Measurements from ENCODE around the gene PDSS2. TPM values are rescaled to one million over a fixed set of nuclear protein-coding genes. Genes with fewer than 3 reads are reported as not detected.
"Not testable (repeated sequence)": the region's sequence is repeated elsewhere in the genome, so short reads cannot be mapped to it uniquely, and the experiment has no call there.

Gene PDSS2
- total RNA-seq, 2 experiments from 2014 or later, result 11.4 to 11.7 TPM

- peak; percentile 9 for ATAC-seq
Observed at GRCh38 chr6:107490566-107491137, 31.3 kb upstream of the PDSS2 start.

GRCh38 chr6:107489636-107490565 is 30.5 kb upstream of the PDSS2 start, which contains the start of gene SOBP:
TSS of gene SOBP (plus strand) at chr6:107490117. CDS start at chr6:107490617, 500 bp downstream.
- peak; percentile 61 for ATAC-seq
- no peaks in the 10 kb centered on the region for H3K9me3 Mint-ChIP-seq (ENCODE audit: low read depth)
- intact Hi-C loops (cut with DNase I, micrococcal nuclease), result loop anchor here (1.0 to 10.0 kb wide), 7 partner anchors 31 to 677 kb away; partner anchors contain the start of genes PDSS2 (in 2 of the 2), BEND3 (in 1 of the 2) and NR2E1 (in 1 of the 2)

More at GRCh38 chr6:107490566-107491137, 31.3 kb upstream of the PDSS2 start:
- H3K27me3 Mint-ChIP-seq, result peaks cover 41% of the 10 kb centered on the region
- peak overlapping the region; percentile 79 for H3K4me3 Mint-ChIP-seq
- H3K36me3 Mint-ChIP-seq (ENCODE audit: low read depth), result peaks cover 3% of the 10 kb centered on the region
- peak; percentile 21 for DNase-seq
- no peak overlapping the region for H3K27ac Mint-ChIP-seq
- ChIA-PET CTCF (no interaction called here), POLR2A (no interaction called here)
- no peaks in the 10 kb centered on the region for H3K9me3 Mint-ChIP-seq (ENCODE audit: low read depth)
- H3K4me1 Mint-ChIP-seq, result peaks cover 26% of the 10 kb centered on the region
- intact Hi-C loops (cut with DNase I, micrococcal nuclease), result loop anchor here (1.0 to 10.0 kb wide), 5 partner anchors 31 to 376 kb away; partner anchors contain the start of genes BEND3 (in 1 of the 2) and PDSS2 (in 1 of the 2)

GRCh38 chr6:107488875-107489635 is 29.7 kb upstream of the PDSS2 start:
- DNase-seq (peak; percentile 38), ATAC-seq (peak; percentile 4)
- ChIA-PET POLR2A (interaction anchor here (0.8 kb wide), 1 partner anchor 30 kb away, joined by 4 read pairs; the partner anchor contains the start of gene PDSS2), CTCF (interaction anchor here (0.5 to 1.6 kb wide), 10 partner anchors 9 to 895 kb away, joined by 3 to 9 read pairs (median 4); partner anchors contain the start of gene PDSS2)
- Mint-ChIP-seq H3K4me3 (peak overlapping the region; percentile 79), H3K36me3 (ENCODE audit: low read depth) (peaks cover 3% of the 10 kb centered on the region), H3K27ac (peak overlapping the region; percentile 84), H3K4me1 (peaks cover 25% of the 10 kb centered on the region), H3K27me3 (peaks cover 43% of the 10 kb centered on the region), H3K9me3 (ENCODE audit: low read depth) (no peaks in the 10 kb centered on the region)
- intact Hi-C loops (cut with DNase I, micrococcal nuclease), result loop anchor here in 1 of 2 experiments (1.0 to 5.0 kb wide), 3 partner anchors 30 to 678 kb away; partner anchors contain the start of genes NR2E1 and PDSS2

More at GRCh38 chr6:107489636-107490565, 30.5 kb upstream of the PDSS2 start, which contains the start of gene SOBP:
- H3K36me3 Mint-ChIP-seq (ENCODE audit: low read depth), result peaks cover 3% of the 10 kb centered on the region
- peaks cover 41% of the 10 kb centered on the region for H3K27me3 Mint-ChIP-seq
- peaks cover 25% of the 10 kb centered on the region for H3K4me1 Mint-ChIP-seq
- DNase-seq, result peak; percentile 55
- H3K4me3 Mint-ChIP-seq, result peak within 1 kb of the TSS; percentile 79
- ChIA-PET POLR2A (interaction anchor here (0.8 kb wide), 1 partner anchor 30 kb away, joined by 4 read pairs; the partner anchor contains the start of gene PDSS2), CTCF (interaction anchor here (0.5 to 1.6 kb wide), 6 partner anchors 10 to 512 kb away, joined by 3 to 9 read pairs (median 4); partner anchors contain the start of gene PDSS2)
- peak within 1 kb of the TSS; percentile 84 for H3K27ac Mint-ChIP-seq

- DNase-seq, result no peak
- H3K4me3 Mint-ChIP-seq, result peak overlapping the region; percentile 79
- CTCF ChIA-PET, result interaction anchor here (0.6 to 1.6 kb wide), 10 partner anchors 8 to 1046 kb away, joined by 3 to 9 read pairs (median 4); partner anchors contain the start of gene PDSS2
- POLR2A ChIA-PET, result no interaction called here
- peaks cover 44% of the 10 kb centered on the region for H3K27me3 Mint-ChIP-seq
- no peaks in the 10 kb centered on the region for H3K9me3 Mint-ChIP-seq (ENCODE audit: low read depth)
- ATAC-seq, result peak; percentile 45
- intact Hi-C loops (cut with DNase I, micrococcal nuclease), result loop anchor here in 1 of 2 experiments (5.0 kb wide), 2 partner anchors 169 to 679 kb away; partner anchors contain the start of gene NR2E1
- H3K27ac Mint-ChIP-seq, result peak overlapping the region; percentile 84
- peaks cover 25% of the 10 kb centered on the region for H3K4me1 Mint-ChIP-seq
- H3K36me3 Mint-ChIP-seq (ENCODE audit: low read depth), result peaks cover 3% of the 10 kb centered on the region
Observed at GRCh38 chr6:107488174-107488874, 29.0 kb upstream of the PDSS2 start.

DNA sequence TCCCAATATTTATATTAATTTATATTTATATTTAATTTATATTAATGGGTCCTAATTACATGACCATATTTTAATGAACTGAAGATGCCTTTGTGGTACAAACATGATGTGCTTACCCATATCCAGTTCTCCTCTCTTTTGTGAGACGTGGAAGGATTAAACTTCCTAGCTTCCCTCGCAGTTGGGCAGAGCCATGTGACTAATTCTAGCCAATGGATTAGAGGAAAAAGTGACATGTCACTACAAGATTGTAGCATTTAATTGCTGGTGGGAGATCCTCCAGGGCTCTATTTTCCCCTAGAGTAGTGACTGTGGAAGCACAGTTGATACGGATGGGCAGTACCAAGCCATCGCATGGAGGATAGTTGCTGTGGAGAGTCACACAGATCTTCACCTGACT is 25.8 kb upstream of the PDSS2 start:
- no peaks in the 10 kb centered on the region for H3K9me3 Mint-ChIP-seq (ENCODE audit: low read depth)
- no peak overlapping the region for H3K27ac Mint-ChIP-seq
- intact Hi-C loops (cut with DNase I, micrococcal nuclease), result loop anchor here in 1 of 2 experiments (5.0 kb wide), 2 partner anchors 172 to 682 kb away; partner anchors contain the start of gene NR2E1
- ATAC-seq (no peak), DNase-seq (no peak)
- CTCF ChIA-PET, result interaction anchor here (1.7 kb wide), 1 partner anchor 505 kb away, joined by 3 read pairs; no protein-coding TSS in a partner anchor
- no peak overlapping the region for H3K4me3 Mint-ChIP-seq
- H3K27me3 Mint-ChIP-seq, result peaks cover 54% of the 10 kb centered on the region
- H3K36me3 Mint-ChIP-seq (ENCODE audit: low read depth), result peaks cover 3% of the 10 kb centered on the region
- POLR2A ChIA-PET, result no interaction called here
- peaks cover 16% of the 10 kb centered on the region for H3K4me1 Mint-ChIP-seq

GRCh38 chr6:107479089-107479690 is 19.8 kb upstream of the PDSS2 start:
- no peaks in the 10 kb centered on the region for H3K36me3 Mint-ChIP-seq (ENCODE audit: low read depth)
- intact Hi-C loops (cut with DNase I, micrococcal nuclease), result no loop called here
- peaks cover 29% of the 10 kb centered on the region for H3K27me3 Mint-ChIP-seq
- ChIA-PET CTCF (interaction anchor here (2.0 kb wide), 1 partner anchor 10 kb away, joined by 4 read pairs; the partner anchor contains the start of gene SOBP), POLR2A (no interaction called here)
- H3K27ac Mint-ChIP-seq, result no peak overlapping the region
- H3K9me3 Mint-ChIP-seq (ENCODE audit: low read depth), result no peaks in the 10 kb centered on the region
- ATAC-seq (no peak), DNase-seq (no peak)
- no peak overlapping the region for H3K4me3 Mint-ChIP-seq
- no peaks in the 10 kb centered on the region for H3K4me1 Mint-ChIP-seq

DNA sequence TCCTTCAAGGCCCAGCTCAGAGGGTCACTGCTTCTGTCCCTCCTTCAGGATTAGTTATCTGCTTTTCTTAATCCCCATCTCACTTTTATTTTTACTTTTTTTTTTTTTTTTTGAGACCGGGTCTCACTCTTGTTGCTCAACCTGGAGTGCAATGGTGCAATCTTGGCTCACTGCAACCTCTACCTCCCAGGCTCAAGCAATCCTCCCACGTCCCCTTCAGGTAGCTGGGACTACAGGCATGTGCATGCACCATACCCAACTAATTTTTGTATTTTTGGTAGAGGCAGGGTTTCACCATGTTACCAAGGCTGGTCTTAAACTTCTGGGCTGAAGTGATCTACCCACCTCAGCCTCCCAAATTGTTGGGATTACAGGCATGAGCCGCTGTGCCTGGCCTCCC is 16.5 kb upstream of the PDSS2 start:
- POLR2A ChIA-PET, result not testable (repeated sequence)

DNA sequence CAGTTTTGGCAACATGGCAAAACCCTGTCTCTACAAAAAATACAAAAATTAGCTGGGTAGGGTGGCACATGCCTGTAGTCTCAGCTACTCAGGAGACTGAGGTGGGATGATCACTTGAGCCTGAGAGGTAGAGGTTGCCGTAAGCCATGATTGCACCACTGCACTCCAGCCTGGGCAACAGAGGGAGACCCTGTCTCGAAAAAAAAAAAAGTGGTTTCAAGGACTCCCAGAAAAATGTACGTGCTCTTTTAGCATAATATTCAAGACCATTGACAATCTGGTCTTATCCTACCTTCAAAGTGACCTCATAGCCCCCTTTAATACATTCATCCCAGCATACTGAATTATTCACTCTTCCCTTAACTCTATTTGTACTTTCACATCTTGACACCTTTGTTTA is 16.0 kb upstream of the PDSS2 start:
- H3K27me3 Mint-ChIP-seq, result peaks cover 17% of the 10 kb centered on the region

More for the DNA sequence above, 16.5 kb upstream of the PDSS2 start:
- H3K4me1 Mint-ChIP-seq; H3K9me3 Mint-ChIP-seq (ENCODE audit: low read depth); H3K4me3 Mint-ChIP-seq; ATAC-seq; intact Hi-C loops (cut with DNase I, micrococcal nuclease); CTCF ChIA-PET; H3K36me3 Mint-ChIP-seq (ENCODE audit: low read depth); H3K27ac Mint-ChIP-seq; DNase-seq: not testable (repeated sequence)
- peaks cover 18% of the 10 kb centered on the region for H3K27me3 Mint-ChIP-seq

DNA sequence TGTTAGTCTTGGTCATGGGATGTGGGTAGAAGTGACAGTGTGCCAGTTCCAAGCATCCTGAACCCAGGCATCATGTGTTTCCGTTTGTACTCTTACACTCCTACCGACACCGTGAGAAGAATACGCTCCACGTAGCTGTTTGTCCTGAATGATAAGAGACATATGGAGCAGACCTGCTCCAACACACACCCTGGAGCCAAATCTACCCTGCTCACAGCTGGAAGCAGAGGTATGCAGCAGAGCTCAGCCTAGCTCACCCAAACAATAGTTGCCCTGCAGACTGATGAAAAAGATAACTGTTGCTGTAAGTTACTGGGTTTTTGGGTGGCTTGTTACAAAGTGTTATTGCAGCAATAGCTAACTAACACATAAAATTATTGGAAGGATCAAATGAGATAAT is 14.3 kb upstream of the PDSS2 start:
- DNase-seq, result no peak
- Mint-ChIP-seq H3K4me1 (no peaks in the 10 kb centered on the region), H3K27me3 (peaks cover 16% of the 10 kb centered on the region), H3K9me3 (ENCODE audit: low read depth) (no peaks in the 10 kb centered on the region), H3K27ac (no peak overlapping the region), H3K36me3 (ENCODE audit: low read depth) (no peaks in the 10 kb centered on the region), H3K4me3 (no peak overlapping the region)
- intact Hi-C loops (cut with DNase I, micrococcal nuclease), result no loop called here
- ChIA-PET POLR2A (no interaction called here), CTCF (no interaction called here)
- ATAC-seq, result no peak

More for the DNA sequence above, 16.0 kb upstream of the PDSS2 start:
- H3K4me3 Mint-ChIP-seq; ATAC-seq; POLR2A ChIA-PET; H3K4me1 Mint-ChIP-seq; H3K9me3 Mint-ChIP-seq (ENCODE audit: low read depth); DNase-seq; CTCF ChIA-PET; H3K27ac Mint-ChIP-seq; intact Hi-C loops (cut with DNase I, micrococcal nuclease); H3K36me3 Mint-ChIP-seq (ENCODE audit: low read depth): not testable (repeated sequence)

DNA sequence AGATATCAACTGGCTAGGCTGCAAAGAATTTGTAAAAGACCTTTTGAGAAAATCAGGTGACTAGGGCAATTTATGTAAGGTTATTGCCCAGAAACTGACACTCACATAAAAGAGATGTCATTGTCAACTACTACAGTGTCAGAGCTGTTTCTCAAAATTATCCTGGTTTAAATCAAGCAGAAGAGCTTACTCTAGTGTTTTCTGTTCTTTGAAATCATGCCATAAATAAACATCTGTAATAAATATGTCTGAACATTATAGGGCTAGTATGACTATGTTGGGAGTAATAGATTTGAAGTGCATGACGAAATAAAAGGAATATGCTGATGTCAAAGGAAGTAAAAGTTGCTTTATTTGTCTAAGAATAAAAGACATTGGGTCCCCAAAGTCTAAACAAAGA is 11.0 kb upstream of the PDSS2 start:
- peaks cover 14% of the 10 kb centered on the region for H3K27me3 Mint-ChIP-seq
- ATAC-seq, result no peak

More for the DNA sequence above, 11.0 kb upstream of the PDSS2 start:
- no peak for DNase-seq
- Mint-ChIP-seq H3K36me3 (ENCODE audit: low read depth) (no peaks in the 10 kb centered on the region), H3K9me3 (ENCODE audit: low read depth) (no peaks in the 10 kb centered on the region), H3K4me3 (no peak overlapping the region), H3K27ac (no peak overlapping the region), H3K4me1 (no peaks in the 10 kb centered on the region)
- POLR2A ChIA-PET, result no interaction called here
- CTCF ChIA-PET, result no interaction called here
- intact Hi-C loops (cut with DNase I, micrococcal nuclease), result no loop called here

Data from activated CD4-positive, alpha-beta T cell treated with anti-CD3 and anti-CD28 coated beads for 36 hours (primary cell).